Mesenchymal stem cell (in vitro differentiated cells and primary cell): ENCODE data around the gene PGAP6.

Experiments used
- DNase-seq: peaks from one replicate; pipeline ENCODE4 v3.0.0-alpha.2; 2013
- H2AFZ ChIP-seq: one replicate; pipeline ENCODE4 v1.6.1; 2013; ENCODE audit warnings: low read depth, mild to moderate bottlenecking, control low read depth, inconsistent platforms, low read length, moderate library complexity
- H2AK5ac ChIP-seq: 2 replicates; pipeline ENCODE4 v1.6.1; 2013; ENCODE audit warnings: low read length, moderate library complexity, mild to moderate bottlenecking, inconsistent platforms; ENCODE audit not compliant: severe bottlenecking
- H2BK120ac ChIP-seq: one replicate; pipeline ENCODE4 v1.6.1; 2013; ENCODE audit warnings: low read depth, mild to moderate bottlenecking, inconsistent platforms, low read length, moderate library complexity
- H2BK12ac ChIP-seq, 2 experiments: one replicate each; pipeline ENCODE4 v1.6.1; 2013; ENCODE audit warnings: inconsistent platforms in 2 of 2, low read length in 2 of 2, mild to moderate bottlenecking in 2 of 2, moderate library complexity in 2 of 2, control low read depth in 1 of 2
- H2BK15ac ChIP-seq: one replicate; pipeline ENCODE4 v1.6.1; 2013; ENCODE audit warnings: mild to moderate bottlenecking, low read depth, inconsistent platforms; ENCODE audit not compliant: poor library complexity, severe bottlenecking
- H2BK5ac ChIP-seq: 2 replicates; pipeline ENCODE4 v1.6.1; 2013; ENCODE audit warnings: low read depth, mild to moderate bottlenecking, low read length, control low read depth, inconsistent platforms; ENCODE audit not compliant: poor library complexity, severe bottlenecking
- H3K14ac ChIP-seq, 2 experiments: one replicate each; pipeline ENCODE4 v1.6.1; 2013; ENCODE audit warnings: inconsistent platforms in 2 of 2, low read length in 2 of 2, control low read depth in 1 of 2, mild to moderate bottlenecking in 1 of 2, moderate library complexity in 1 of 2
- H3K18ac ChIP-seq, 2 experiments: one replicate each; pipeline ENCODE4 v1.6.1; 2013; ENCODE audit warnings: inconsistent platforms in 2 of 2, low read length in 2 of 2, control low read depth in 1 of 2, low read depth in 1 of 2, mild to moderate bottlenecking in 1 of 2
- H3K23ac ChIP-seq, 2 experiments: one replicate each; pipeline ENCODE4 v1.6.1; 2013; ENCODE audit warnings: inconsistent platforms in 2 of 2, low read length in 2 of 2, mild to moderate bottlenecking in 2 of 2, moderate library complexity in 2 of 2, control low read depth in 1 of 2
- H3K27ac ChIP-seq: 2 replicates; pipeline ENCODE4 v1.5.1; 2013; ENCODE audit warnings: mild to moderate bottlenecking, moderate library complexity, low read length, control low read depth, inconsistent platforms; ENCODE audit not compliant: poor library complexity, severe bottlenecking
- H3K27me3 ChIP-seq, 2 experiments: 2 replicates each; pipeline versions ENCODE4 v1.6.1 to v1.7.0; 2013; ENCODE audit warnings: low read length in 2 of 2, mild to moderate bottlenecking in 2 of 2, moderate library complexity in 2 of 2, control low read depth in 1 of 2, inconsistent platforms in 1 of 2; ENCODE audit not compliant: control insufficient read depth in 1 of 2, insufficient read depth in 1 of 2
- H3K36me3 ChIP-seq, 2 experiments: 2 replicates each; pipeline versions ENCODE4 v1.6.1 to v1.7.0; 2013; ENCODE audit warnings: low read length in 2 of 2, control low read depth in 1 of 2, inconsistent platforms in 1 of 2, low read depth in 1 of 2, mild to moderate bottlenecking in 1 of 2; ENCODE audit not compliant: insufficient read depth in 2 of 2, control insufficient read depth in 1 of 2
- H3K4ac ChIP-seq, 2 experiments: one replicate each; pipeline ENCODE4 v1.6.1; 2013; ENCODE audit warnings: inconsistent platforms in 2 of 2, low read length in 2 of 2, mild to moderate bottlenecking in 2 of 2, moderate library complexity in 2 of 2, control low read depth in 1 of 2, low read depth in 1 of 2
- H3K4me1 ChIP-seq: 2 replicates; pipeline ENCODE4 v1.6.1; 2013; ENCODE audit warnings: low read depth, low read length, control low read depth; ENCODE audit not compliant: control insufficient read depth, insufficient read depth
- H3K4me2 ChIP-seq: 2 replicates; pipeline ENCODE4 v1.6.1; 2013; ENCODE audit warnings: low read length, mild to moderate bottlenecking, inconsistent platforms; ENCODE audit not compliant: poor library complexity, severe bottlenecking
- H3K4me3 ChIP-seq, 2 experiments: 2 replicates each; pipeline versions ENCODE4 v1.5.1 to v1.7.0; 2013; ENCODE audit warnings: low read length in 2 of 2, mild to moderate bottlenecking in 2 of 2, control low read depth in 1 of 2, low read depth in 1 of 2; ENCODE audit not compliant: insufficient read depth in 1 of 2
- H3K79me1 ChIP-seq: replicated peaks from 2 replicates; pipeline ENCODE4 v1.6.1; 2013; ENCODE audit warnings: mild to moderate bottlenecking, control low read depth, low read length, inconsistent platforms; ENCODE audit not compliant: poor library complexity, severe bottlenecking
- H3K9ac ChIP-seq: 2 replicates; pipeline ENCODE4 v1.7.0; 2013; ENCODE audit warnings: mild to moderate bottlenecking, low read length, moderate library complexity
- H3K9me3 ChIP-seq: 2 replicates; pipeline ENCODE4 v1.7.0; 2013; ENCODE audit warnings: mild to moderate bottlenecking, low read length; ENCODE audit not compliant: control insufficient read depth
- H4K8ac ChIP-seq: one replicate; pipeline ENCODE4 v1.6.1; 2013; ENCODE audit warnings: inconsistent platforms, mild to moderate bottlenecking, low read length, moderate library complexity
- H4K91ac ChIP-seq: one replicate; pipeline ENCODE4 v1.6.1; 2013; ENCODE audit warnings: mild to moderate bottlenecking, low read length, inconsistent platforms
- WGBS: methylation state at CpG from one replicate; pipeline ENCODE4 v1.1.7; 2013; ENCODE audit warnings: mixed read lengths; 5-methylcytosine and 5-hydroxymethylcytosine counted together

PGAP6 gene

DNA sequence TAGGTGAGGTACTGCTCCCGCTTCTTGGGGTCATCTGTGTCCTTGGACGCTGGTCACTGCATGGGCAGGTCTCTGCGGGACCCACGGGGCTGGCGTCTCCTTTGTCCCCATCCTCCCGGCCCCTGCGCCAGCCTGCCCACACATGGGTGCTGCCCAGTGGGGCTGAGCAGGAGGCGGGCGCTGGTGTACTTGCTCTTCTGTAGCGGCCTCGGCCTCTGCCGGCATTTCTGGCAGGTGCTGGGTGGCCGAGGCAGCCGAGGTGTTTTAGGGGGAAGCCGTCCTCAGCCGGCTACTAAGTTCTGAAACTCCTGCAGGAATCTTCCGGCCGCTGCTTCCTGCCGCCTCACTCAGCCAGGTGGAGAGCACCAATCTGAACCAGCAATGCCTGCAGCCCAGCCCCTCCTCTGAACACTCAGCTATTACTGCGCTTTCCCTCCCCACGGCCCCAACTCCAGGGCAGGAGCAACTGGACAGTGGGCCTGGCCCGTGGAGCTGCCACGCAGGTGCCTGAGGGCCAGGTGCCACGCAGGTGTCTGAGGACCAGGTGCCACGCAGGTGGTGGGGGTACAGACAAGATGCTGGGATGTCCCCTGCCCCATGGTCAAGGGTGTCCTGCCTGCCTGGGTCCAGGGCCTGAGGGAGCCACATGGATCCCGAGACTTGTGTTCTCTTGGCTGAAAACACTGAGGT is 29.9 kb upstream of the PGAP6 start:
- Histone ChIP-seq H2BK5ac (no peak overlapping the region), H3K4ac (no peak overlapping the region), H2BK15ac (no peak overlapping the region), H3K36me3 (peaks cover 24 to 33% of the 10 kb centered on the region in 2 experiments), H3K14ac (no peak overlapping the region), H3K4me3 (no peak overlapping the region), H3K79me1 (no peaks in the 10 kb centered on the region), H3K27ac (no peak overlapping the region), H4K91ac (no peak overlapping the region), H2AK5ac (no peak overlapping the region), H3K4me2 (no peak overlapping the region), H4K8ac (no peak overlapping the region), H3K9me3 (no peaks in the 10 kb centered on the region), H3K9ac (no peak overlapping the region), H3K27me3 (no peaks in the 10 kb centered on the region), H3K4me1 (peaks cover 6% of the 10 kb centered on the region), H3K23ac (no peak overlapping the region), H3K18ac (no peak overlapping the region), H2BK12ac (no peak overlapping the region), H2BK120ac (no peak overlapping the region), H2AFZ (no peak overlapping the region)
- 97% methylated on average over 26 of the region's 26 CpGs for WGBS
- no peak for DNase-seq

DNA sequence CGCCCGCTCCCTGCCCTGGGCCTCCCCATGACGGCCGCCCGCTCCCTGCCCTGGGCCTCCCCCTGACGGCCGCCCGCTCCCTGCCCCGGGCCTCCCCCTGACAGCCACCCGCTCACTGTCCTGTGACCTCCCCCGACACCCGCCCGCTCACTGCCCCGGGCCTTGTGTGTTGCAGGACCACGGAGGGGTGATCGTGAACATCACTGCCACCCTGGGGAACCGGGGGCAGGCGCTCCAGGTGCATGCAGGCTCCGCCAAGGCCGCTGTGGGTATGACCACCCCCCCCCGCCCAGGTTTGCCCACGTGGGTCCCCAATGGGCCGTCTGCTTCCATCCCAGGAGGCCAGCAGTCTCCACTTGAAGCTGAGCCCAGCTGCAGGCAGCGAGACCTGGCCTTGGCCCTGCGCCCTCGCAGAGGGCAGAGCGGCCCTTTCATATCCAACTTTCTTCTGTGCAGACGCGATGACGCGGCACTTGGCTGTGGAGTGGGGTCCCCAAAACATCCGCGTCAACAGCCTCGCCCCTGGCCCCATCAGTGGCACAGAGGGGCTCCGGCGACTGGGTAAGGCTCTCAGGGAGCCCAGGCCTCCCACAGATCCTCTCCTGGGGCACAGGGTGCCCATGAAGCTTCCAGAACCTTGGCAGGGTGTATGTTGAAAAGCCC is 28.9 kb upstream of the PGAP6 start:
- H3K36me3 ChIP-seq: peaks cover 24 to 38% of the 10 kb centered on the region in 2 experiments
- H3K9ac ChIP-seq: no peak overlapping the region
- no peak overlapping the region for H4K91ac ChIP-seq
- 94% methylated on average over 36 of the region's 36 CpGs for WGBS
- no peak overlapping the region for H2BK120ac ChIP-seq
- no peak overlapping the region for H3K4ac ChIP-seq
- H2AFZ ChIP-seq: no peak overlapping the region
- H3K4me1 ChIP-seq: peaks cover 8% of the 10 kb centered on the region
- no peak overlapping the region for H3K14ac ChIP-seq
- H2BK5ac ChIP-seq: no peak overlapping the region
- H3K4me2 ChIP-seq: no peak overlapping the region
- no peak for DNase-seq
- no peak overlapping the region for H3K4me3 ChIP-seq
- H2BK12ac ChIP-seq: no peak overlapping the region
- no peak overlapping the region for H3K18ac ChIP-seq
- H3K79me1 ChIP-seq: no peaks in the 10 kb centered on the region
- H2AK5ac ChIP-seq: no peak overlapping the region
- no peak overlapping the region for H3K27ac ChIP-seq
- H4K8ac ChIP-seq: no peak overlapping the region
- no peaks in the 10 kb centered on the region for H3K27me3 ChIP-seq
- H3K23ac ChIP-seq: no peak overlapping the region
- H3K9me3 ChIP-seq: no peaks in the 10 kb centered on the region
- H2BK15ac ChIP-seq: no peak overlapping the region

DNA sequence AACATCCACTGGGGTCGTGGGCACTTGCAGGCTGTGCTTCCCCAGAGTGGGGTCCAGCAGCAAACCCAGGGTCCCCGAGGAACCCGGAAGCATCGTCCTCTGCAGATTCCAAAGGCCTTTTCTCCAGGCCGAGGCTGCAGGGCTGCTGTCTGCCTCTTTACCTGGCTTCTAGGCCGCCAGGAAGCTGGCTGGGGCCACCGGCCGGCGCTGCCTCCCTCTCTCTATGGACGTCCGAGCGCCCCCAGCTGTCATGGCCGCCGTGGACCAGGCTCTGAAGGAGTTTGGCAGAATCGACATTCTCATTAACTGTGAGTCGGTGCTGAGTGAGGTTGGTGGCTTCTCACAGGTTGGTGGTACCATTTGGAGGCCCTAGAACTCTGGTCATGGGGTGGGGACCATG is 25.5 kb upstream of the PGAP6 start:
- Histone ChIP-seq H3K79me1 (peaks cover 3% of the 10 kb centered on the region), H3K4ac (no peak overlapping the region), H2BK5ac (no peak overlapping the region), H2BK120ac (no peak overlapping the region), H3K4me1 (peaks cover 5% of the 10 kb centered on the region), H4K8ac (no peak overlapping the region), H3K14ac (no peak overlapping the region), H2AFZ (no peak overlapping the region), H2BK15ac (no peak overlapping the region), H3K27ac (no peak overlapping the region), H4K91ac (no peak overlapping the region), H3K23ac (no peak overlapping the region), H3K27me3 (no peaks in the 10 kb centered on the region), H3K4me3 (no peak overlapping the region), H3K18ac (no peak overlapping the region), H2AK5ac (no peak overlapping the region), H3K9ac (no peak overlapping the region), H3K4me2 (no peak overlapping the region), H3K9me3 (no peaks in the 10 kb centered on the region), H2BK12ac (no peak overlapping the region), H3K36me3 (peaks cover 24 to 38% of the 10 kb centered on the region in 2 experiments)
- no peak for DNase-seq
- WGBS: 90% methylated on average over 16 of the region's 16 CpGs

DNA sequence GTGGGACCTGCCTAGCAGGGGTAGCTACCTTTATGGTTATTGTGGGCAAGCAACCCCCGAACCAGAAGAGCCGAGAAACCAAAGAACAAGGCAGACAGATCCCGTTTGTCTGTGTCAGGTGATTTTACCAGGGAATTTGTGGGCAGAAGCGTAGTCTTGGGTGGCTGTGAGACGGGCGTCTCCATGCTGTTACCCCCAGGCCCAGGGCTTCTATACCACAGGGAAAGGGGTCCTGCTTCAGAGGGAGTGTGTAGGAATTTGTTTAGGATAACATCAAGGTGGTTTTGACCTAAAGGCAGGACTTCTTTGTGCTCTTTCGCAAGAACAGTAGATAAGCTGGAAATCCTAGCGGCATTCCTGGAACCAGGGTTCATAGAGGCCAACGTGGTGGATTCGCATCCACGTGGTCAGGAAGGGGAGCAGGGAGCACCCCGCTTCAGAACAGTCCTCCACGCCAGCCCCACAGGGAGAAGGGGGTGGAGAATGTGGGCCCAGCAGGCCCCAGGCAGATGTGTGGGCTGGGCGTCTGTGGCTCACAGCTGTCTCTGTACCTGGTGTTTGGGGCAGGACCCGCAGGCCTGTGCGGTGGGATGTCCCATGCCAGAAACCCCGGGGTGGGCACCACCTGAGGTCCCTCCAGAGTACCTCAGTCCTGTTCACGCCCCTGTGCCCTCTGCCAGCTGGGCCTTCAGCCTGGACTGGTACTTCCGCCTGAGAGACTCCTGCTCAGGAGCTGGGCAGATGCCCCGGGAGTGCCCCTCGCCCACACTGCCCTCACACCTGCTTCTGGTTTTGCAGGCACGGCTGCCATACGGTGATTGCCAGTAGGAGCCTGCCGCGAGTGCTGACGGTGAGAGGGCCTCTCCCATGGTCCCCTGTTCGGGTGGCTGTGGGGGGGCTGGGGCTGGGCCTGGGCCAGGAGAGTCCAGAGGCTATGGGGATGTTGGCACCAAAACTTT is 24.0 kb upstream of the PGAP6 start:
- Histone ChIP-seq H3K4me2 (no peak overlapping the region), H4K8ac (peak overlapping the region; percentile 45), H3K36me3 (peaks cover 10 to 26% of the 10 kb centered on the region in 2 experiments), H4K91ac (no peak overlapping the region), H2BK5ac (no peak overlapping the region), H3K18ac (no peak overlapping the region), H3K27me3 (no peaks in the 10 kb centered on the region), H3K14ac (no peak overlapping the region), H2BK12ac (no peak overlapping the region), H3K9me3 (no peaks in the 10 kb centered on the region), H3K4ac (no peak overlapping the region), H3K4me1 (peaks cover 6% of the 10 kb centered on the region), H3K4me3 (no peak overlapping the region), H2AK5ac (no peak overlapping the region), H3K9ac (no peak overlapping the region), H3K79me1 (peaks cover 5% of the 10 kb centered on the region), H3K23ac (no peak overlapping the region), H3K27ac (no peak overlapping the region), H2BK15ac (no peak overlapping the region), H2AFZ (no peak overlapping the region), H2BK120ac (no peak overlapping the region)
- DNase-seq: no peak
- 86% methylated on average over 27 of the region's 27 CpGs for WGBS
